Measurements from ENCODE around the gene DENND5B. TPM values are rescaled to one million over a fixed set of nuclear protein-coding genes. Genes with fewer than 3 reads are reported as not detected.

Gene DENND5B
- total and polyA plus RNA-seq, 5 donors = 9.6 to 38.7 (median 37.1) TPM

DNA sequence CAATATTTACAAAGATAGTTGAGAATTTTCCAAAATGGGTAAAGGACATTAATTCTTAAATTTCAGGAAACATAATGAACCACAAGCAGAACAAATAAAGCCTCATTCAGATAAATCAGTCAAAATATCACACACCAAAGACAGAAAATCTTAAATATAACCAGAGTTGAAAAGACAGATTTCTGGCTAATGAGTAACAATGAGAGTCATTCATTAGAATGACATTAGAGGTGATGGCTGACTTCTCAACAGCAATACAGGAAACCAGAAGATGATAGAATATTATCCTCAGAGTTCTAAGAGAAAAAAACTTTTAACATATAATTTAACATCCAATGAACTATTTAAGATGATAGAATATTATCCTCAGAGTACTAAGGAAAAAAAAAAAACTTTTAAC, 124.2 kb downstream of the DENND5B start:
- DNase-seq (no peak), ATAC-seq (no peak)
- H3K27me3 ChIP-seq (ENCODE audit: control insufficient read depth, insufficient read depth) = no peaks in the 10 kb centered on the region
- H3K4me1 ChIP-seq (ENCODE audit: control insufficient read depth, insufficient read depth, low read length) = no peaks in the 10 kb centered on the region
- H3K27ac ChIP-seq (ENCODE audit: low read length) = no peak overlapping the region
- no peaks in the 10 kb centered on the region for H3K9me3 ChIP-seq (ENCODE audit: control insufficient read depth, low read length)
- no peak overlapping the region for H3K4me3 ChIP-seq (ENCODE audit: low read length)
- intact Hi-C loops (cut with DNase I) = no loop called here

DNA sequence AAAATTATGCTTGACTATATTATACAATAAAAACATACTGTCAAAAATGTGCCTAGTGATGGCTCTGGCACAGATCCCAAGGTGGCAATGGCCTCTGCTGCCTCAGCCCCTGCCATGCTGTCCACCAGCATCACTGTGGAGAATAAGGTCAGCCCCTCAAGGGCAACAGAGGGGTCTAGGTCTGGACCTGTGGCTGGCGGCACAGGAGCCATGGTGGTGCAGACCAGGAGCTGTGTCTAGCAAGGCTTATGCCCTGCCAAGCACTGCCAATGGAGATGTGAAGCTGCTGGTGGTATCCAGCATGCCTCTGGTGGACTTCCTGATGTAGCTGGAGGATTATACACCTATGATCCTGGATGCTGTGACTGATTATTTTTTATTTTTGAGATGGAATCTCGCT, 125.9 kb downstream of the DENND5B start:
- H3K27me3 ChIP-seq (ENCODE audit: control insufficient read depth, insufficient read depth) = no peaks in the 10 kb centered on the region
- H3K27ac ChIP-seq (ENCODE audit: low read length) = no peak overlapping the region
- no peaks in the 10 kb centered on the region for H3K9me3 ChIP-seq (ENCODE audit: control insufficient read depth, low read length)
- H3K4me3 ChIP-seq (ENCODE audit: low read length) = no peak overlapping the region
- DNase-seq (no peak), ATAC-seq (no peak)
- WGBS = 94% methylated on average over 2 of the region's 2 CpGs
- no peaks in the 10 kb centered on the region for H3K4me1 ChIP-seq (ENCODE audit: control insufficient read depth, insufficient read depth, low read length)
- intact Hi-C loops (cut with DNase I) = no loop called here

DNA sequence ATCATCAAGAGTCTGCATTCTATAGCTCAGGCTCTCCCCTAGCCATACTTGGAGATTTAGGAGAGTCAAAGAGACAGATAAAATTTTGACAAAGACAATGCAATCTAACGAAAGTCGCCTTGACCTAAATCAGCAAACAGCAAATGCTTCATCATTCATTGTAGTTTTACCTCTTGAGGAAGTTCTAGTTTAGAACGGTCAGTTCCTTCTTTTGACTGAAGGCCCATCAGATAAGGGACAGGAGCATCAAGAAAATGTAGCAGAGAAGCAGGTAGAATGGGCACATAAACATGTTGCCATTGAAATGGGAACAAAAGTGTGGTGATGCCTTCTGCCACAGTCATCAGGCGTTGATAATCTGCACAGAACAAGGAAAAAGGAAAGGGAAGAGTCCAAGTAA, 130.9 kb downstream of the DENND5B start:
- ATAC-seq (no peak), DNase-seq (no peak)
- H3K4me3 ChIP-seq (ENCODE audit: low read length) = no peak overlapping the region
- H3K4me1 ChIP-seq (ENCODE audit: control insufficient read depth, insufficient read depth, low read length) = no peaks in the 10 kb centered on the region
- no peaks in the 10 kb centered on the region for H3K9me3 ChIP-seq (ENCODE audit: control insufficient read depth, low read length)
- H3K27me3 ChIP-seq (ENCODE audit: control insufficient read depth, insufficient read depth) = no peaks in the 10 kb centered on the region
- intact Hi-C loops (cut with DNase I) = no loop called here
- 63% methylated on average over 4 of the region's 4 CpGs for WGBS
- H3K27ac ChIP-seq (ENCODE audit: low read length) = no peak overlapping the region

DNA sequence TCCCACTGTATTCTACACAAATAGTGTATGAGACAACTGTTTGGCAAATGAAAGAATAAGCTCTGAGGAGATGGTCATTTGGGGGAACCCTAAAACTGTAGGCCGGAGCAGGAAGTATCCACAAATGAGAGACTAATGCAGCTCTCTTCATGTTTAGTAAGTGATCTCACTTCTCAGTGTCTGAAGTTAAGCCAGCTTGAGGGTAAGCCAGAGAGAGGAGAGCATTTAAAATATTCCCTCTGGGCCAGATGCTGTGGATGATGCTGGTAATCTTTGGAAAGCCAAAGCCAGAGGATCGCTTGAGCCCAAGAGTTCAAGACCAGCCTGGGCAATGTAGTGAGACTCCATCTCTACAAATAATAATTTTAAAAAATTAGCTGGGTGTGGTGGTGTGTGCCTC, 134.4 kb downstream of the DENND5B start:
- Histone ChIP-seq H3K27ac (ENCODE audit: low read length) (no peak overlapping the region), H3K4me1 (ENCODE audit: control insufficient read depth, insufficient read depth, low read length) (no peaks in the 10 kb centered on the region), H3K27me3 (ENCODE audit: control insufficient read depth, insufficient read depth) (no peaks in the 10 kb centered on the region), H3K9me3 (ENCODE audit: control insufficient read depth, low read length) (no peaks in the 10 kb centered on the region), H3K4me3 (ENCODE audit: low read length) (no peak overlapping the region)
- intact Hi-C loops (cut with DNase I) = no loop called here
- ATAC-seq (no peak), DNase-seq (no peak)
- 92% methylated on average over 2 of the region's 2 CpGs for WGBS

DNA sequence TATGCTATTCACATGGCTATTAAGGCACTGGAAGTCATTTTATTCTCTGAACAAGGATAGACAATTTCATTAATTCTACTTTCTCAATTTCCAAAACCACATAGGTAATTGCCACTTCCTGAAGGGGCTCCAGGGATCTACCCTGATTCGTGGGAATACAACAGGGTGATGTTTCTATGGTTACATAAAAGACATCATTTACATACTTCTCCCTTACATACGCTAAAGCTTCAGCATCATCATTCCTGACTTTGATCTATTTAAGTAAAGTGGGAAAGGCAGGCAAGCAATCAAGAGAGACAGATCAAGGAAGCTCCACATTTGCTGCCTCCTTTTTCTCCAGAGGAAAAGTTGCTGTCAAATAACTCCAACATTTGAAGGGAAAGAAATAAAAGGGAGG, 146.2 kb downstream of the DENND5B start:
- intact Hi-C loops (cut with DNase I) = no loop called here
- no peaks in the 10 kb centered on the region for H3K27me3 ChIP-seq (ENCODE audit: control insufficient read depth, insufficient read depth)
- ATAC-seq = no peak

DNA sequence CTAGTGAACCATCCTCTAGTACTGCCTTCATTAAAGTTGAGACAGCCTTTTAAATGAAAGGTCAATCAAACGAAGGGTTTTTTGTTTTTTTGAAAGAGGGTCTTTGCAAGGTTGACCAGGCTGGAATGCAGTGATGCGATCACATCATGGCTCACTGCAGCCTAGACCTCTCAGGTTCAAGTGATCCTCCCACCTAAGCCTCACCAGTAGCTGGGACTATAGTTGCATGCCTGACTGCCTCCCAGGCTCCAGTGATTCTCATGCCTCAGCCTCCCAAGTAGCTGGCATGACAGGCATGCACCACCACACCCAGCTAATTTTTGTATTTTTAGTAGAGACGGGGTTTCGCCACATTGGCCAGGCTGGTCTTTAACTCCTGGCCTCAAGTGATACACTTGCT, 150.3 kb downstream of the DENND5B start:
- intact Hi-C loops (cut with DNase I) = no loop called here
- no peaks in the 10 kb centered on the region for H3K27me3 ChIP-seq (ENCODE audit: control insufficient read depth, insufficient read depth)
- no peaks in the 10 kb centered on the region for H3K9me3 ChIP-seq (ENCODE audit: control insufficient read depth, low read length)
- ATAC-seq (no peak), DNase-seq (no peak)
- no peak overlapping the region for H3K4me3 ChIP-seq (ENCODE audit: low read length)
- WGBS = 93% methylated on average over 4 of the region's 4 CpGs
- no peaks in the 10 kb centered on the region for H3K4me1 ChIP-seq (ENCODE audit: control insufficient read depth, insufficient read depth, low read length)
- no peak overlapping the region for H3K27ac ChIP-seq (ENCODE audit: low read length)

More for the DNA sequence above, 146.2 kb downstream of the DENND5B start:
- Histone ChIP-seq H3K9me3 (ENCODE audit: control insufficient read depth, low read length) (no peaks in the 10 kb centered on the region), H3K4me3 (ENCODE audit: low read length) (no peak overlapping the region), H3K27ac (ENCODE audit: low read length) (no peak overlapping the region), H3K4me1 (ENCODE audit: control insufficient read depth, insufficient read depth, low read length) (no peaks in the 10 kb centered on the region)
- WGBS = 71% methylated on average over 2 of the region's 2 CpGs
- DNase-seq = no peak

DNA sequence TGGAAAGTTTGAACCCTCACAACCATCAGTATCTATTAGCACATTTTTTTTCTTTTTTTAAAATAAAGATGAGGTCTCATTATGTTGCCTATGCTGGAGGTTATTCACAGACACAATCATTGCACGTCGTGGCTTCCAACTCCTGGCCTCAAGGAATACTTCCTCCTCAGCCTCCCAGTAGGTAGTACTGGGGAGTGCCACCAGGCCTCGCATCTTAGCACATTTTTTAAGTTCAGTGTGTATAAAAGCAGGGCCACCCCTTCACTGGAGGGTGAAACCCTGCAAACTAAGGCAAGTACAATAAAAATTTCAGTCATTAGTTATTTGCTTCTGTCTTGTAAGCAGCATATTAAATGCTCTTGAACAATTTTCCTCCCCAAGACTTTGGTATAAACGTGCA, 150.8 kb downstream of the DENND5B start:
- H3K27ac ChIP-seq (ENCODE audit: low read length) = no peak overlapping the region
- intact Hi-C loops (cut with DNase I) = no loop called here
- ATAC-seq (no peak), DNase-seq (no peak)
- no peak overlapping the region for H3K4me3 ChIP-seq (ENCODE audit: low read length)
- no peaks in the 10 kb centered on the region for H3K27me3 ChIP-seq (ENCODE audit: control insufficient read depth, insufficient read depth)
- WGBS = 93% methylated on average over 4 of the region's 4 CpGs
- H3K9me3 ChIP-seq (ENCODE audit: control insufficient read depth, low read length) = no peaks in the 10 kb centered on the region
- no peaks in the 10 kb centered on the region for H3K4me1 ChIP-seq (ENCODE audit: control insufficient read depth, insufficient read depth, low read length)

DNA sequence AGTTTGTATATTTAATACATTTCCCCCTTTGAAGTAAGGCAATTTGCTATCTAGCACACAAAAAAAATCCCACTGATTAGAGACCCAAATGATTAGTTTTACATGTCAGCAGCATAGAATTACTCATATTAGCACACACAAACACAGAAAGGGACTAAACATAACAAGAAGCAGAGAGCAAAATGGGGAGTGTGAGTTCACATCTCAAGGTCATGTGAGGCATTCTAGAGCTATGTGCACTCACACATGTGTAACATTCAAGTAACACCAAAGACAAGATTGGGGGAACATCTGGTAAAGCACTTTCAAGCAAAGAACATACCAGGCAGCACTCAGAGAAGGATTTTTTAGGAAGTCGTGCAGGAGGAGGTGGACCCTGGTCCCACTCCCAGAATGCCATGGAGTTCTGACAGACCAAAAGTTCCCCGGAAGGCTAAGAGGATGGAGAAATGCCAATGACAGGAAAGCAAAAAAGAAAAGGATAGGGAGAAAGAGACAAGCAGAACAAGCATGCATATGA, 159.2 kb downstream of the DENND5B start:
- H3K4me1 ChIP-seq (ENCODE audit: control insufficient read depth, insufficient read depth, low read length) = no peaks in the 10 kb centered on the region
- ATAC-seq = no peak
- no peak overlapping the region for H3K4me3 ChIP-seq (ENCODE audit: low read length)
- intact Hi-C loops (cut with DNase I) = no loop called here
- H3K9me3 ChIP-seq (ENCODE audit: control insufficient read depth, low read length) = no peaks in the 10 kb centered on the region
- no peaks in the 10 kb centered on the region for H3K27me3 ChIP-seq (ENCODE audit: control insufficient read depth, insufficient read depth)
- no peak for DNase-seq
- no peak overlapping the region for H3K27ac ChIP-seq (ENCODE audit: low read length)
- WGBS = 23% methylated on average over 2 of the region's 2 CpGs

DNA sequence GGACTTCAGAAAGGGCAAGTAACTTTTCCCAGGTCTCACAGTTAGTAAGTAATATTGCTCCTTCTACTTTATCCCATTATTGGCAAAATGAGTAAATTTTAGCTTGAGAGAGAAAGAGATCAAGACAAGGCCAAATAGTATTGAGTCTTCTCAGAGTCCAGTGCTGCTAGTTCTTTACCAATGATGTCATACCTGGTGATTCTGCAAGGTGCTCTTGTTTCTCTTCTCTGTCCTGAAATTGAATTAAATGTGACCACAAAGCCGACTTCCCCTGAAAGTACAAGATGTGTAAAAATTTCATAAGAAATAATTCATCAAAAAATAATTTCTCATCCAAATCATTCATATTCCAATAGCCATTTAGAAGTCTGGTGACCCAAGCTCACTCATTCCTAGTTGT, 167.5 kb downstream of the DENND5B start:
- intact Hi-C loops (cut with DNase I) = no loop called here
- ATAC-seq = no peak
- H3K4me1 ChIP-seq (ENCODE audit: control insufficient read depth, insufficient read depth, low read length) = no peaks in the 10 kb centered on the region
- H3K9me3 ChIP-seq (ENCODE audit: control insufficient read depth, low read length) = no peaks in the 10 kb centered on the region
- H3K4me3 ChIP-seq (ENCODE audit: low read length) = no peak overlapping the region
- 98% methylated on average over 1 of the region's 1 CpG for WGBS
- no peaks in the 10 kb centered on the region for H3K27me3 ChIP-seq (ENCODE audit: control insufficient read depth, insufficient read depth)
- no peak overlapping the region for H3K27ac ChIP-seq (ENCODE audit: low read length)
- DNase-seq = no peak

DNA sequence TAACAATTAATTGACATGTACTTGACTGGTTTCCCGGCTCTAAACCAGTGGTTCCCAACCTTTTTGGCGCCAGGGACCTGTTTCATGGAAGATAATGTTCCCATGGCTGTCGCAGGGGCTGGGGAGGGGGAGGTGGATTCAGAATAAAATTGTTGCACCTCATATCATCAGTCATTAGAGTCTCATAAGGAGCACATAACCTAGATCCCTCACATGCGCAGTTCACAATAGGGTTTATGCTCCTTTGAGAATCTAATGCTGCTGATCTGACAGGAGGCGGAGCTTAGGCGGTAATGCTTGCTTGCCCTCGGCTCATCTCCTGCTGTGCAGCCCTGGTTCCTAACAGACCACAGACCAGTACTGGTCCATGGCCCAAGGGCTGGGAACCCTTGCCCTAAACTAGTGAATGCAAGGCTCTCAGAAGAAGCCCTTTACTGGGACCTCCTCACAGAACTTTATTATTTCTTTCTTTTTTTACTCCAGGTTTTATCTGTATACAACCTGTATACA, 178.6 kb downstream of the DENND5B start:
- 88% methylated on average over 7 of the region's 7 CpGs for WGBS
- intact Hi-C loops (cut with DNase I) = no loop called here
- H3K27ac ChIP-seq (ENCODE audit: low read length) = no peak overlapping the region
- no peaks in the 10 kb centered on the region for H3K4me1 ChIP-seq (ENCODE audit: control insufficient read depth, insufficient read depth, low read length)
- H3K4me3 ChIP-seq (ENCODE audit: low read length) = no peak overlapping the region
- H3K9me3 ChIP-seq (ENCODE audit: control insufficient read depth, low read length) = no peaks in the 10 kb centered on the region
- ATAC-seq (no peak), DNase-seq (no peak)
- H3K27me3 ChIP-seq (ENCODE audit: control insufficient read depth, insufficient read depth) = no peaks in the 10 kb centered on the region

DNA sequence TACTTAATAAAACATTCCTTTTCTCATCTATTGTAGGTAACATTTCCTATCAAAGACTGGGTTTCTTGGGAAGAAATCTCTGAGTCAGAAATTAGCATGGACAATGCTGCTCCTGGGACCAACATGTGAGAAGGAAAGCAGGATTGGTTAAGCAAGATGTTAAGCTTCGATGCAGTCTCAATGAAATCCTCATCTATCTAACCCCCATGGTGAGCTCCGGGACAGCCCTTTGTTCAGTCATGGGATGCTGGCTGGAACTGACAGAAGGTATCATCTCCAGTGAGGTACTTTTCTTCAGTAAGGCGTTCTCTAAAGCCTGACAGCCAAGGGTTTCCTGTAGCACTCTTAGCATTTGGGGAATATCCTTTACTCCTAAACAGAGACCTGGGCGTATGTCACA, 182.2 kb downstream of the DENND5B start:
- intact Hi-C loops (cut with DNase I) = loop anchor here in 1 of 4 donors (10.0 kb wide), 1 partner anchor 926 kb away; no protein-coding TSS in a partner anchor

DNA sequence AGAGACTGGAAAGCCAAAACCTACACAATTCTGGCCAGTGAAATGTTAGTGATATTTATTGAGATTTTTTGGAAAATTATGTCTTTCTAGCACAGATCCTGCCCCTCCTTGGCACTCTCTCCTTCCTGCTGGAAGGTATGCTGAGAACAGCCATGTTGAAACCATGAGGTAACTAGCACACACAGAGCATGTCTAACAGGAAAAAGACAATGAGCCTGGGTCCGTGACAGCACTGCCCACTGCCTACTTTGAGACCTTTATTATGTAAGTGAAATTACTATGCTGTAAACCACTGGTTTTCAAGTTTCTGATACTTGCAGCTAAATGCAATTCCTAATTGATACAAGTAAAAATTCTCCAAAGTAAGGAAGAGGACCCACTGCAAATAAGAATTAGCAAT, 183.4 kb downstream of the DENND5B start:
- Histone ChIP-seq H3K27me3 (ENCODE audit: control insufficient read depth, insufficient read depth) (no peaks in the 10 kb centered on the region), H3K4me3 (ENCODE audit: low read length) (no peak overlapping the region), H3K27ac (ENCODE audit: low read length) (no peak overlapping the region), H3K4me1 (ENCODE audit: control insufficient read depth, insufficient read depth, low read length) (no peaks in the 10 kb centered on the region), H3K9me3 (ENCODE audit: control insufficient read depth, low read length) (no peaks in the 10 kb centered on the region)
- DNase-seq (no peak), ATAC-seq (no peak)
- intact Hi-C loops (cut with DNase I) = loop anchor here in 1 of 4 donors (10.0 kb wide), 1 partner anchor 927 kb away; no protein-coding TSS in a partner anchor
- 96% methylated on average over 1 of the region's 1 CpG for WGBS

More for the DNA sequence above, 182.2 kb downstream of the DENND5B start:
- H3K9me3 ChIP-seq (ENCODE audit: control insufficient read depth, low read length) = no peaks in the 10 kb centered on the region
- 92% methylated on average over 4 of the region's 4 CpGs for WGBS
- ATAC-seq (no peak), DNase-seq (no peak)
- H3K4me3 ChIP-seq (ENCODE audit: low read length) = no peak overlapping the region
- H3K27me3 ChIP-seq (ENCODE audit: control insufficient read depth, insufficient read depth) = no peaks in the 10 kb centered on the region
- H3K27ac ChIP-seq (ENCODE audit: low read length) = no peak overlapping the region
- no peaks in the 10 kb centered on the region for H3K4me1 ChIP-seq (ENCODE audit: control insufficient read depth, insufficient read depth, low read length)
